A549 (cell line): ENCODE measurements around the gene UBAP2L.

Experiments
- CEBPB ChIP-seq, 2 experiments: fragments of >200 bp in 1 of 2; sonication (Bioruptor Twin) in 1 of 2; formaldehyde crosslinking in 1 of 2; IDR thresholded peaks; 2 replicates each; pipeline ENCODE4 v1.6.1; 2012 to 2016
- CHD4 ChIP-seq: fragments of 200-600 bp; sonication (generic); IDR thresholded peaks from 2 replicates; pipeline ENCODE4 v1.6.1; 2016; ENCODE audit warnings: antibody characterized with exemption, mild to moderate bottlenecking, borderline replicate concordance
- HEYL ChIP-seq: fragments of 250-450 bp; sonication (Bioruptor Pico); IDR thresholded peaks from 2 replicates; pipeline ENCODE4 v1.8.0; 2021; ENCODE audit warnings: mild to moderate bottlenecking, moderate library complexity
- JUN ChIP-seq, 2 experiments: fragments of >200 bp; sonication (Bioruptor Twin); formaldehyde crosslinking; IDR thresholded peaks; 2 replicates in 1 of 2; 3 replicates in 1 of 2; pipeline ENCODE4 v1.6.1; 2016 to 2017
- KDM1A ChIP-seq: fragments of 200-600 bp; sonication (generic); IDR thresholded peaks from 2 replicates; pipeline ENCODE4 v1.6.1; 2016; ENCODE audit warnings: low read depth, mild to moderate bottlenecking
- POLR2A ChIP-seq: IDR thresholded peaks from 2 replicates; pipeline ENCODE4 v1.6.1; 2012; ENCODE audit warnings: mild to moderate bottlenecking, low read length
- TF ChIP-seq, protein P1 (sequence below): fragments of >200 bp; sonication (Bioruptor Twin); formaldehyde crosslinking; IDR thresholded peaks from 3 replicates; pipeline ENCODE4 v1.5.1; 2016
- TF ChIP-seq, protein P2 (sequence below): fragments of 450-650 bp; IDR thresholded peaks from 2 replicates; pipeline ENCODE4 v1.6.1; 2014; ENCODE audit warnings: antibody characterized with exemption
- TF ChIP-seq, protein P3 (sequence below): IDR thresholded peaks from 2 replicates; pipeline ENCODE4 v1.6.1; 2012

DNA sequence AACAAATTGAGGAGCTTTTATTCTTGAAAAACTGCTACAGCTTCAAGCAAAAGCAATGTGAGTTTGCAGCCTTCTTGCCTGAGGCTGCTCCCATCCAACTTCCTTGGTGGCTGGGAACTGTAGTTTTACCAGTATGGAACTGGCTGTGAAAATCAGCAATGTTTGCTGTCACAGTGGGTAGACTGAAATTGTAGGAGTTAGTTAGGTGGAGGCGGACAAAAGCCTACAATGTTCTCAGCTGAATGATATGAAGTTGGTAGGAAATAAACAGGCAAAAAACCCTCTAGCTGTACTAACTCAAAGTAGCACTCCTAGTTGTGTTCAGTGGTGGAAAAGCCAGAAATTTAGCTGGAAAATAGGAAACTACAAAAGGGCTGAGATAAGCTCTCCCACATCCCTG lies 70.2 kb downstream of the UBAP2L start:
- TF ChIP-seq, protein P1, sequence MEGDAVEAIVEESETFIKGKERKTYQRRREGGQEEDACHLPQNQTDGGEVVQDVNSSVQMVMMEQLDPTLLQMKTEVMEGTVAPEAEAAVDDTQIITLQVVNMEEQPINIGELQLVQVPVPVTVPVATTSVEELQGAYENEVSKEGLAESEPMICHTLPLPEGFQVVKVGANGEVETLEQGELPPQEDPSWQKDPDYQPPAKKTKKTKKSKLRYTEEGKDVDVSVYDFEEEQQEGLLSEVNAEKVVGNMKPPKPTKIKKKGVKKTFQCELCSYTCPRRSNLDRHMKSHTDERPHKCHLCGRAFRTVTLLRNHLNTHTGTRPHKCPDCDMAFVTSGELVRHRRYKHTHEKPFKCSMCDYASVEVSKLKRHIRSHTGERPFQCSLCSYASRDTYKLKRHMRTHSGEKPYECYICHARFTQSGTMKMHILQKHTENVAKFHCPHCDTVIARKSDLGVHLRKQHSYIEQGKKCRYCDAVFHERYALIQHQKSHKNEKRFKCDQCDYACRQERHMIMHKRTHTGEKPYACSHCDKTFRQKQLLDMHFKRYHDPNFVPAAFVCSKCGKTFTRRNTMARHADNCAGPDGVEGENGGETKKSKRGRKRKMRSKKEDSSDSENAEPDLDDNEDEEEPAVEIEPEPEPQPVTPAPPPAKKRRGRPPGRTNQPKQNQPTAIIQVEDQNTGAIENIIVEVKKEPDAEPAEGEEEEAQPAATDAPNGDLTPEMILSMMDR, result no peak
- TF ChIP-seq POLR2A (no peak), KDM1A (no peak), CHD4 (no peak), HEYL (CRISPR knock-in tag) (no peak), JUN (IDR thresholded peaks at IDR 0.05) (no peak), CEBPB (IDR thresholded peaks at IDR 0.05) (no peak)
- TF ChIP-seq, protein P2, sequence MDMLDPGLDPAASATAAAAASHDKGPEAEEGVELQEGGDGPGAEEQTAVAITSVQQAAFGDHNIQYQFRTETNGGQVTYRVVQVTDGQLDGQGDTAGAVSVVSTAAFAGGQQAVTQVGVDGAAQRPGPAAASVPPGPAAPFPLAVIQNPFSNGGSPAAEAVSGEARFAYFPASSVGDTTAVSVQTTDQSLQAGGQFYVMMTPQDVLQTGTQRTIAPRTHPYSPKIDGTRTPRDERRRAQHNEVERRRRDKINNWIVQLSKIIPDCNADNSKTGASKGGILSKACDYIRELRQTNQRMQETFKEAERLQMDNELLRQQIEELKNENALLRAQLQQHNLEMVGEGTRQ, result no peak
- TF ChIP-seq, protein P3, sequence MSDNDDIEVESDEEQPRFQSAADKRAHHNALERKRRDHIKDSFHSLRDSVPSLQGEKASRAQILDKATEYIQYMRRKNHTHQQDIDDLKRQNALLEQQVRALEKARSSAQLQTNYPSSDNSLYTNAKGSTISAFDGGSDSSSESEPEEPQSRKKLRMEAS, result no peak
